Hippocampal formation (tissue), 2 donors: ENCODE results near the gene SLC10A2.
A peak's percentile ranks its signal among the peaks of the same experiment; 100 is the strongest.
"Not testable (repeated sequence)": the region's sequence is repeated elsewhere in the genome, so short reads cannot be mapped to it uniquely, and the experiment has no call there.

ENCODE experiments used
- DNase-seq, 2 donors: peaks; one replicate each; lab custom pipeline; 2025; lab: John Stamatoyannopoulos, UW

SLC10A2 gene, protein sequence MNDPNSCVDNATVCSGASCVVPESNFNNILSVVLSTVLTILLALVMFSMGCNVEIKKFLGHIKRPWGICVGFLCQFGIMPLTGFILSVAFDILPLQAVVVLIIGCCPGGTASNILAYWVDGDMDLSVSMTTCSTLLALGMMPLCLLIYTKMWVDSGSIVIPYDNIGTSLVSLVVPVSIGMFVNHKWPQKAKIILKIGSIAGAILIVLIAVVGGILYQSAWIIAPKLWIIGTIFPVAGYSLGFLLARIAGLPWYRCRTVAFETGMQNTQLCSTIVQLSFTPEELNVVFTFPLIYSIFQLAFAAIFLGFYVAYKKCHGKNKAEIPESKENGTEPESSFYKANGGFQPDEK

DNA sequence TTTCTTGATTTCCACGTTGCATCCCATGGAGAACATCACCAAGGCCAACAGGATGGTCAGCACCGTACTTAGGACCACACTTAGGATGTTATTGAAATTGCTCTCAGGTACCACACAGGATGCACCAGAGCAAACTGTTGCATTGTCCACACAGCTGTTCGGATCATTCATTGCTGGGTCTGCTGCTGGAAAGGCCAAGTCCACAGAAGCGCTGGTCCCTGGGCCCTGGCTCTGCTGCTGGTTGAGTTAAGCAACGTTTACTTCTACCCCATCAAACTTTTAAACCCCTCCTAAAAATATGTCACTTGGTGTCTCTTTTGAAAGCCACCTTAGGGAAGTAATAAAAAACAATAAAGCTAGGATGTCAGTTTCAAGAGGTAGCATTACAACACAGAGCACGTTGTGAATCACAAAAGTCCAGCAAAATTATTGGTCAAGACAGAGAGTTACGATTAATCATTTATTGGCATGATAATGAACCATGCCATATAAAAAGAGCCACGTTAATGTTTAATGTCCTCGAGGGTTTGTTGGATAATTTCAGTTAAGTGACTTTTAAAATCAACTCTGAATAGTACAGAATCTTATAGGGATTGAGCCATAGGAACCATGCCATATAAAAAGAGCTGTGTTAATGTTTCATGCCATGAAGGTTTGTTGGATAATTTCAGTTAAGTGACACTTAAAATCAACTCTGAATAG, at the start of gene SLC10A2:
Gene SLC10A2, minus strand, starts transcription at position 339 of the 702 bp plus-strand sequence. Its CDS starts 168 bp downstream, at position 171.
- DNase-seq: no peak

DNA sequence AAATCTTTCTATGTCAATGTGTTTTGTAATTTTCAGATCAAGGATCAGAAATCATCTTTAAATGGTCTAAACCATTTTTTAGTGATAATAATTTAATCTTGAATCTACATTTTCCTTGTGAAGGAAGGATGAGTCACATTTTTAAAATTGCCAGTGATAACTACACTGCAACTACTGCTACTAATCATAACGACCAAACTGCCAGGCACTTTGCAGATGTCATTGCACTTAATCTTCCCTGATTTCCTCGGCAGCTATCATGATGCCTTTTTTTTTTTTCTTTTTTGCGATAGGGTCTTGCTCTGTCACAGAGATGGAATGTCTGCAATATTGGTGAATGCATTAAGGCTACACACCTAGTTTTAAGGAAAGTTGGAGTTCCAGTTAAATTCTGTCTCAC, 41.4 kb upstream of the SLC10A2 start:
- no peak for DNase-seq

DNA sequence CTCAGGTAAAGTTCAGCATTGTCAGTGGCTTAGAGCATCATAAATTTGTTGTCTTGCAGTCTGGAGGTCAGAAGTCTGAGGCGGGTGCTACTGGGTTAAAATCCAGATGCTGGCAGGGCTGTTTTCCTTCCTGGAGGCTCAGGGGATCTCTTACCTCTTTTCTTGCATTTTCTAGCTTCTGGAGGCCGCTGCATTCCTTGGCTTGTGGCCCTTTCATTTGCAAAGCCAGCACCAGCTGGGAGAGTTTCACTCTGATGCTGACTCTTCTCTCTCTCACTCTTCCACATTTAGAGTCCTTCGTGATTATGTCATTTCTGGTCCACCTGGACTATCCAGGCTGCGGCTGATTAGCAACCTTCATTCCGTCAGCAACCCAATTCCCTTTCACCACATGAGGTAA, 38.1 kb upstream of the SLC10A2 start:
- no peak for DNase-seq

GRCh38 chr13:103103456-103103855, 37.2 kb upstream of the SLC10A2 start:
- not testable (repeated sequence) for DNase-seq

- no peak for DNase-seq
Observed at GRCh38 chr13:103102482-103102881, 36.3 kb upstream of the SLC10A2 start.

GRCh38 chr13:103101901-103102300, 35.7 kb upstream of the SLC10A2 start:
- DNase-seq: no peak

DNA sequence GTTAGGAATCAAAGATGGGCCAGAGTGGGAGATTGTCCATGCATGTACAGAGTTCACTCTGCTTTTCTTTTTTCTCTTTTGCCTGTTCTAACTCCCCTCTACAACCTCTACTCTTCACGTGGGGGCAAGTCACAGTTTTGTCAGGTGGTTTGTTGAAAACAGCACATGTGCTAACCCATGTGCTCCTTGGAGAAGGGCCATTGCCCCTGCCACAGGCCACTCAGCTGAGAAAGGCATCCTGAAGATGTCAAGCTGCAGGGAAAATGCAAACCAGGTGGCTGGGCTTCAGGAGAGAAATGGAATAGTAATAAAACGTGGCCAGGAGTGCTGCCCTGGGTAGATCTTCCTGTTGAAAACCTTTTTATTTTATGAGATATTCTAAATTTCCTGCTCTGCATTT, 35.3 kb upstream of the SLC10A2 start:
- DNase-seq: no peak

DNA sequence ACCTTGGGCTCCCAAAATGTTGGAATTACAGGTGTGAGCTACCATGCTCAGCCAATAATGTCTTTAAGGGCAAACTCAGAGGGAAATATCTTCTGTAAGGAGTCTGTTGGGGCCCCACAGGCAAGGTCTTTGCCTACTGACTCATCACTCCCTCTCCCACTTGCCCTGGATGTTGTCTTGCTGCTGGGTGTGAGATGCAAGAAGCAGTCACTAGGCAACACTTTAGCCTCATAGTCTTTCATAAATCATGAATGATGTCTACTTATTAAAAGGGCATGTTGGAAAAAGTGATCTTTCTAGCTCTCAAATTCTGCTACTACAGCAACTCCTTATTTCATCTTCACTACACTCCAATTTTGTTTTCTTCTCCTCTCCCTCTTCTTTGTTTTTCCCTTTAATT, 34.6 kb upstream of the SLC10A2 start:
- DNase-seq: no peak

DNA sequence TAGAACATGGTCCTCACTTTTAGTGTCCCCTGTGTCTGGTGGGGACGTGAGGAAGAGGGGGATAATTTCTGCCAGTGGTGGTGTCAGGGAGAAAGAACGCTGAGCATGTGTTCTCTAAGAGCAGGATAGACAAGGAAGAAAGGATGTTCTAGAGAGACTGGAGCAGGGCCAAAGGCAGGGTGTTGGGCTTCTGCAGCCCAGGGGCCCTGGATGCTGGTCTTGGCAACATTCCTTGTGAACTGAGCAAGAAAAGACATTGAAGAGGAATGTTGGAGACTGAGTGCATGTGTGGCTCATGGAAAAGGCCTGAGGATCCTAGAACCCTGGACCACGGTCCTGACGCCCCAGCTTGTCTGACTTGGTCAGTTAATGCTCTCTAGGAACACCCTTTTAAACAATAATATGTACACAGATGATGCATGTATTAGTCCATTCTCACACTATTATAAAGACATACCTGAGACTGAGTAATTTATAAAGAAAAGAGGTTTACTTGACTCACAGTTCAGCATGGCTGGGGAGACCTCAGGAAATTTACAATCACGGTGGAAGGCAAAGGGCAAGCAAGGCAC, 33.6 kb upstream of the SLC10A2 start:
- DNase-seq: no peak

GRCh38 chr13:103098535-103098934, 32.3 kb upstream of the SLC10A2 start:
- DNase-seq: no peak

GRCh38 chr13:103097366-103097928, 31.2 kb upstream of the SLC10A2 start:
- peak; percentile 67 to 81 for DNase-seq

- not testable (repeated sequence) for DNase-seq
Observed at GRCh38 chr13:103093649-103094048, 27.4 kb upstream of the SLC10A2 start.

- DNase-seq: no peak
Observed at GRCh38 chr13:103087275-103087674, 21.1 kb upstream of the SLC10A2 start.

DNA sequence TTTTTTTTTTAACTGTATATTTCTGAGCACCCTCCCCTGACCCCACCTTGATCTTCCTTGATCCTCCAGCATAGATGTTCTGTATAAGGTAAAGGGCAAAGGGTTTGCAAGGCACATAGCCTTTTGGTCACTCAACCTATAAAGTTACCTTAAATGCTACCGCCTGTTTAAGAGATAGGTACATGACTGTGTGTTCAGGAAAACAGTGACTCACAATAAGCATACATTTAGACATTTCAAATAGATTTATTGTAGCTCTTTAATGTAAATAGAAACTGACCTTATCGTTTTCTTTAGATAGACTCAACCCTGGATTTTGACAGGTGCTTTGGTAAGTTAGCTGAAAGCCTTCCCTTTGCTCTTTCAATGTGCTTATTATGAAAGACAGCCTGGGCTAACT, 15.2 kb upstream of the SLC10A2 start:
- no peak for DNase-seq

GRCh38 chr13:103078158-103078557, 11.9 kb upstream of the SLC10A2 start:
- no peak for DNase-seq

- no peak for DNase-seq
Observed at GRCh38 chr13:103068836-103069235, 2.6 kb upstream of the SLC10A2 start.

- DNase-seq: no peak
Observed at GRCh38 chr13:103067751-103068555, 1.7 kb upstream of the SLC10A2 start.

DNA sequence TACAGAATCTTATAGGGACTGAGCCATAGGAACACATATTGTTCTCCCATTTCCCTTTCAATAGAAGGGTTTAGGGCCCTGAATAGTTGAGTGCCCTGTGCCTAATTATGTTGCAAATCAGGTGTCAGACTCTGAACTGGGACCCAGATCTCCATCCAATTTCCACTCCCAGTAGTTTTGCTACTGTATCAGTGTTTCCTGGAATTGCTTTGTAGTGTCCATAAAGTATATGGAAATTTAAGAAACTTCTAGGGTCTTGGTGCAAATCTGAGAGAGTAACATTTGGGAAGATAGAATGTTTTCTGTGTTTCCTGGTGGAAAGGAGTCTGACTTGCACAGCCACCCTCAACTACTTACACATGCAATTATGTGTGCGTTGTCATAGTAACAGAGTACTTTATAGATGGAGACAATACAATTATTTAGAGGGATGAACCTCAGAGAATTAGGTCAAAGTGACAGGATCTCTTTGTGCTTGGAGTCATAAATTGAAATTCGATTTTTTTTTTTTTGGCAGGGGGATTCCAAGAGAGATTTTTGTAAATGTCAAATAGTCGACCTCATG, 646 bp upstream of the SLC10A2 start:
- no peak for DNase-seq

DNA sequence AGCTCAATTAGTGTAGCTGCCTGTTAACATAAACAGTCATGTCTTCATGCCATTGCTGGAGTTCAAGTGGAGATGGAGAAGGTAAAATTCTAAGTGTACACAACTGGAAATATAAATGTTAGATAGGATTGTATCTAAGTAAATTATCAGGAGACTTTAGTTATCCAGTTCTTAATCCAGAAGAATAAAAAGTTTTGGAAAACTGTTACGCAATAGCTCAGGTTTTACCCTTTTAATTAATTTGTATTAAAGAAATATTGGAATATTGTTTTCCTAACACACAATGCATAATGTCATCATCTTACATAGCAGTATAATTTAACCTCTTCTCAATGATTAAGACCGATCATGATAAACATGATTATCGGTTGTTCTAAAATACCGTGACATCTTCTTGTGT, 2.8 kb downstream of the SLC10A2 start:
- DNase-seq: no peak

DNA sequence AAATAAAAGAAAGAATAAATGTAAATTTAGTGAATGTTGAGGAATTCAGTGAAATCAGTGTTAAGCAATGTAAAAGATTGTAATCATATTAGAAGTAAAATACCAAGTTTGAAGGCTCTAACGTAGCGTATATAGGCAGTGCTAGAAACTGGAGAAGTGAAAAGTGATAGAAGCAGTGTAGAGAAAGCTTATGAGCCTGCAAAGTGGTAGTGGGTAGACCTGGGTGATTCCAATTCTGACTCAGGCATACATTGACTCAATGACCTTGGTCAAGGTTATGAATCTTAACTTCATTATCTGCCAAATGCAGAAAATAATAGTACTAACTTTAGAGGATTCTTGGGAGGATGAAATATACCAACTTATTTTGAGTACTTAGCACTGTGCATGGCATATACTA, 4.1 kb downstream of the SLC10A2 start:
- no peak for DNase-seq

DNA sequence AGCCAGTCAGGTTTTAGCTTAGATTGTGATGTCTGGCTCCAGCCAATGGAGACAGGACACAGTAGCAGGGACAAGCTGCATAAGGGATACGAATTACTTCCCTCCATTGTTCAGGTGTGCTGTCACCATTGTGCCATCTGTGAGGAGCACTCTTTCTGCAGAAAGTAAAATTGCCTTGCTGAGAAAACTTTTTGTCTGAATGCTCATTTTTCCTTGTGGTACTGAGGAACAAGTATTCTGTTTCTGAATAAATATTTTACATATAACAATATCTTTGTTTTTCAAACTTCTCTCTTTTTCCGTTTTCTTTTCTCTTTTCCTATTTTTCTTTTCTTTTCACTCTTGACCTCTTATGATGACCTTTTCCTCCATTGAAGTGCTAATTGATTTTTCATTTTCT, 10.2 kb downstream of the SLC10A2 start:
- no peak for DNase-seq

- DNase-seq: no peak
Observed at GRCh38 chr13:103055166-103055565, 11.1 kb downstream of the SLC10A2 start.
